GM19025 (cell line): ENCODE data around the gene CHST13.

Experiments used
- ATAC-seq: cut with Tn5 transposase; IDR thresholded peaks from one replicate; pipeline ENCODE4 v1.9.1; 2021; ENCODE audit warnings: mild to moderate bottlenecking, low read depth, moderate library complexity; ENCODE audit not compliant: unreplicated experiment

The CHST13 gene

DNA sequence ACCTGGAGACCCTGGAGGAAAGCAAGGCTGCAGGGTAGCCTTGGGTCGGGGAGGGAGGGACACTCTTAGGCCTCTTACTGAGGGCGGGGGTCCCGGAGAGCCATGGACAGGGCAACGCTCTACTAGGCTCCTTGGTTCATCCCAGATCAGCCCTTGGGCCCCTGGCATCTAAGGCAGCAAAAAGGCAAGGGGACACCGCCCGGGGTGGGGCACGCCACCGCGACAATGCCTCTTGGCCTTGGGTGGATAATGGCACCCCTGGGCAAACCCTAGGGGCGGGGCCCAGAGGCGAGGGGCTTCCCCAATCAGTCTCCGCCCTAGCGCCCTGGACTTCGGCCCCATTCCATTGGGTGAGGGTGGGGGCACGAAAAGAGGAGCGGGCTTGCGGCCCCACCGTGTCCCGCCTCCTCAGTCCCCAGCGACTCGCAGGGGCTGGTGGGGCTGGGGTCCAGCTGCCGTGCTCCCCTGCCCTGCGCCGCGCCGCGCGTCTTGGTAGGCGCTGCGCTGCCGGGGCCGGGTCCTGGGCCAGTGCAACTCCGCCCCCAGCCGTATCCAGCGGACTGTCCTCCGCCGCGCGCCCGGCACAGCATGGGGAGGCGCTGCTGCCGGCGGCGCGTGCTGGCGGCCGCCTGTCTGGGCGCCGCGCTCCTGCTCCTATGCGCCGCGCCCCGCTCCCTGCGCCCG is at the start of gene CHST13:
CHST13 (plus strand) TSS at position 411 of the 684 bp plus-strand sequence; CDS start at position 589, 178 bp downstream.
- ATAC-seq: no peak

- ATAC-seq: peak; percentile 1
Measured at GRCh38 chr3:126474498-126475412, 49.2 kb upstream of the CHST13 start.

- peak; percentile 81 for ATAC-seq
Measured at GRCh38 chr3:126475413-126476114, 48.4 kb upstream of the CHST13 start, which contains the start of gene ZXDC. ZXDC (minus strand) TSS chr3:126475891; CDS start chr3:126475865, 26 bp downstream.

- peak; percentile 4 for ATAC-seq
Measured at GRCh38 chr3:126476166-126477060, 47.5 kb upstream of the CHST13 start.

DNA sequence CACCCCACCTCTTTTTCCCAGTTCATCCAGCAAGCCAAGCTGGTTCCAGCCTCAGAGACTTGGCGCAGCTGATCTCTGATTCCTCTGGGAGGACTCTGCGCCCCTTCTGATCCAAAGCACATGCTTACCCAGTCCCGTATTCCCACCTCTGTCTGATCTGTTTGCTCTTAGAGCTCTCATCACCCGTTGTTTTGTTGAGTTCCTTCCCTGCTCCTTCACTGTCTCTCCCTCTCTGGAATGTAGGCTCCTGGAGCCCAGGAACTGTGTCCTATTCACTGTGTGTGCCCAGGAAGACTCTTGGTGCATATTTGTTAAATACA is 46.9 kb upstream of the CHST13 start:
- ATAC-seq: no peak

DNA sequence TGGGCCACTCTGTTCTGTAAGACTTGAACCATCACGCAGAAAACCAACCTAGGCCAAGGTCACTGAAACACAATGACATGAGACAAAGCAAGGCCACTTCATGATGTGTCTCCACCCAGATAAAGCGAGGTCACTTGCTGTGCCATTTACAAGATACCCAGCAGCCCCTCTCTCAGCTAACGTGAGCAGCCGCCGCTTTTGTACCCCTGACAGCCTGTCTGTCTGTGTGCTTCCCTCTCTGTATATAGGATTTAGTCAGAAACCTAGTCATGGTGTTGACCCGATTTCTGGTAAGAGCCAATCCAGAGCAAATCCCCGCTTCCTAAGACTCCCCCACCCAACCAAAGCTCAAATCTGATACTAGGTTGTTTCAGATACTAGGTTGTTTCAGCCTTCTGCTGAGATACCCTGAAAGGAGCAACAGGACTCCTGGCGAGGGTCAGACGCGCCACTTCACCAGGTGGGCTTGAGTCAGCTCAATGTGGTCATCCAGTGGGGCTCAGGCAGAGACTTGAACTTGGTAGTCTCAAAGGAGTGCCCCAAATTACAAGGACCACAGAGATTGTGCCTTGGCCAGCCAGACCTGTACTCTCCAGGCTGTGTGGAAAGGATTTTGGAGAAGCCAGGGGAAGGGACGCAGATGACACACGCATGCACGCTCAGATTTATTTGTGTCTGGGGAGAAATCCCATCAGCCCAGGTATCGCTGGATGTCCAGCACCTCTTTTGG is 45.2 kb upstream of the CHST13 start:
- ATAC-seq: no peak

DNA sequence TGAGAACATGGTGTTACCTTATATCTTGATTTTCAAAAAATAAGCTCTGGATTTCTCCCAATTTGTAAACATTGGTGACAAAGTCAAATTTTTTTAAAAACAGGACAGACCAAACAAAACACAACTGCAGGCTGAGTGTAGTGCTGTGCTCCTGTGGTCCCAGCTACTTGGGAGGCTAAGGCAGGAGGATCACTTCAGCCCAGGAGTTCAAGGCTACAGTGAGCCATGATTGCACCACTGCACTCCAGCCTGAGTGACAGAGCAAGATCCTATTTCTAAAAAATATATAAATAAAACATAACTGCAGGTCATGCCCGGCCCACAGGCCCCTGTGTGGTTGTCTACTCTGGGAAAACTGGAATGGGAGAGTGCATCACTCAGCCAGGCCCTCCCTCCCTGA is 44.3 kb upstream of the CHST13 start:
- no peak for ATAC-seq

- no peak for ATAC-seq
Measured at GRCh38 chr3:126480206-126480605, 43.7 kb upstream of the CHST13 start.

DNA sequence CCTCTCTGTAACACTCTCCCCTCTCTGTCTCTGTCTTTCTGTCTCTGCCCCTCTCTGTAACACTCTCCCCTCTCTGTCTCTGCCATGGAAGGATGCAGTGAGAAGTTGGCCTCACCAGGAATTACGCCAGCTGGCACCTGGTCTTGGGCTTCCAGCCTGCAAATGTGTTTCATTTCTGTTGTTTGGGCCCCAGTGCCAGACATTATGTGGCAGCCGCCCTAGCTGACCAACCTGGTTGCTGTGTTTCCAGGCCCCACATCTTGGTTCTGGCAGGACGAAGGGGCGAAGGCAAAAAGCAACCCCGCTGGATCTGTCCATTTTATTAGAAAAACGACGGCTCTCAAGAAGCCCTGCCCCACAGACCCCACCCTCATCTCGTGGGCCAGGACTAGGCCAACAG is 43.1 kb upstream of the CHST13 start:
- ATAC-seq: no peak

DNA sequence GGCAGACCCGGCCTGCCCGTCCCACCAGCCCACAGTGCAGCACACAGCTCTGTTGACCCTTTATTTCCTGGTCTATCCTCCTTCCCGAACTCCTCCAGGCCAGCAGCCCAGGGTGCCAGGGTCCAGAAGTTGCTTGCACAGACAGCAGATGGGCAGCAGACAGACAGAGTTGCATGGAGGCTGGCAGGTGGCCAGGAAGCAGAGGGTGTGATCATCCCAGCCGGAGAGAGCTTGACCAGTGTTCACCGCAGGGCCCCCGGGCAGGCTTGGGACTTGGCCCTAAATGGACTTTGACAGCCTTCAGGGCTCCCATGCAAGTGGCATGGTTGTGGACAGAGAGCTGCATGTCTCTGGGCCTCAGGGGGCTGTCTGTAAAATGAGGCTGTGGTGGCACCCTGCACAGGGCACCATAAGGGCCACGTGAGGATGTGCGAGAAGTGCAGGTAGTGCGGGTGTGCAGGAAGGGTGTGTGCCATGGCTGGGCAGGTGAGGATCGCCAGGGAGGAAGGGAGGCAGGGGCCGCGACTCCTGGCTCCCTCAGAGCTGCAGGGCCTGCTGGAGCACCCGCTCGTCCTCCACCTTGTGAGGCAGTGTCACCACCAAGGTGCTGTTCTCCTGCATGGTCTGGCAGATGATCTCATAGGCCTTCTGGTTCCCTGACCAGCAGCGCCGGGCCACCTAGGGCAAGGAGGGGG is 42.0 kb upstream of the CHST13 start:
- ATAC-seq: no peak

DNA sequence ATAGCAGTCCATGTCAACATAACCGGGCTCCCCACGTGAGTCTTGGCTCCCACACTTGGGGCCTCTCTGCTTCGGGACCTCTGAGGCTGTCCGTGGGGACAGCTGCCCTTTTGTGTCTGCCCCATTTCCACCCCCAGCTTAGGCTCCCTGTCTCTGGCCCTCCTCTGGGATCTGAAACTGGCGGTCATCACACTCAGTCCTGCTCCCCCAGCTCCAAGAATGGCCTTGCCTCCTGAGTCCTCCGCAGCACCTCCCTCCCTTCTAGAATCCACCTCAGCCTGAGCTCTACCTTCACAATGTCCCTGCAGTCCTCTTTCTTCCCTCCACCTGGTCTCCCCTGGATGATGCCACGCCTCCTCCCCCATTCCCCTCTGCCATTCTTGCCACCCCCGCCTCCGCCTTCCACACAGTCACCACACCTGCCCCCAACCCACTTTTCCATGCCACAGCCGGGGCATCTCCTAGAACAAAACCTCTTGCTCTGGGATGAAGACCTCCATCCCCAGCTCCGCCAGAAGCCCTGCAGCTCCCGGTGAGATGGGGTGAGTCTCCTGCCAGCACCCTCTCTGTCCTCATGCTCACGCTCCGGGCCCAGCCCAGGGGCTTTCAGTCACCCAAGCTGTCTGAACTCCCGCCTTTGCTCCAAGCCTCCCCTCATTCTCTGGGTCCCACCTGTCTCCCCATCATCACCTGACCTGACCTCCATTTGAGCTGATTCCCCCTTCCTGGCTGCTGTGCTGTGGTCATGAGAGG is 41.3 kb upstream of the CHST13 start:
- no peak for ATAC-seq

DNA sequence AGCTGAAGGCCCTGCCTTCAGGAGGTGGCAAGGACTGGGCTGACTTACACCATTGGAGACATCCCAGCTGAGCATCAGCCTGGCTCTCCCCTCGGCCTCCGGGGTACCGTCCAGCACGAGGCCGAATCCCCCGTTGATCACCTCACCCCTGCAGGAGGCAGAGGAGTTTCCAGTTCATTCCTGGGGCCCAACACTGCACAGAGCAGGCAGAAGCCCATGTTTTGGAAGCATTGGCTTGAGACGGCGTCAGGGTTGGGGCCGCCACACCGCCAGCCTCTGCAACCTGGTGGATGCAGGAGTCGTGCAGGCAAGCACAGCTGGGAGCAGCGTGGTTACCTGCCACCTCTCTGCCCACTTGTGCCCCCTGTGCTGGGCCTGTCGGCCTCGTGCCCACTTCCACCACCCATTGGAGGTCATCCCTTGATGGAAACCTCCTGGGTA is 40.6 kb upstream of the CHST13 start:
- ATAC-seq: no peak

GRCh38 chr3:126484148-126484547 is 39.8 kb upstream of the CHST13 start:
- no peak for ATAC-seq

DNA sequence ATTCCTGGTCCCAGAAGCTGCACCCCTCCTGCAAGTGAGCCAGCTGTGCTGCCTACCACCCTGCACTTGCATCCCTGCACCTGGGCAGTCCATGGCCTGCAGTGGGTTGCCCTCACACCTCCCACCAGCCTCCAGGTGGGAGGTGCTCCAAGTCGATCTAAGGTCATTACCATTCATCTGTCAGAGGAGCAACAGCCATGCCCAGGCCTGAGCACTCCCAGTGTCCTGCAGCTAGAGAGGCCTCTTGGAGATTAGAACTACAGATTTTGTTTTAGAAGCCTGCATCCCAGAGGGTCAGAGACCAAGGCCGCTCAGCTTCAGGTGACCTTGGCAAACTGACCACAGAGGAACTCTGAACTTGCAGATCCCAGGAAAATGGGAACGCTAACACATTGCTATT is 39.3 kb upstream of the CHST13 start:
- no peak for ATAC-seq

GRCh38 chr3:126485176-126485897 is 38.6 kb upstream of the CHST13 start:
- no peak for ATAC-seq

GRCh38 chr3:126485956-126486355 is 38.0 kb upstream of the CHST13 start:
- ATAC-seq: no peak

DNA sequence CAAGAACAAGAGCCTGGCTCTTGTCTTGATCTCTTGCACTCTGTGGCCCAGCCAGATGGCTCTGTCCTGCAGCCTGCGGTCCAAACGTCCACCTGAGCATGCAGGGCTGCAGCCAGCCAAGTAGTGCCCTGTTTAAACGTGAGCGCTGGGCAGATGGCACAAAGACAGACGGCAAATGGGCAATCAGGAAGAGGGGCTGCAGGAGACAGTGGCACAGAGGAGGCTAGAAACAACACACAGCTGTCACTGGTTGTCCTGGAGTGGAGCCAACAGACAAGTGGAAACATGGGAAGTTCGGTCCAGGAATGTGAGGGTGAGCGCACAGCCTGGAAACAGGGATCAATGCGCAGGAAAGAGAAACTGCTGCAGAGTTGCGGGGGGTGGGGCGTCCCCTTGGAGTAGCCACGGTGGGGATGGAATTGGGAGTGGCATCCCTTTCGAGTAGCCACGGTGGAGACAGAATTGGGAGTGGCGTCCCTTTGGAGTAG is 37.6 kb upstream of the CHST13 start:
- no peak for ATAC-seq
